ENCODE measurements around the gene ANXA11. TPM values are rescaled to one million over a fixed set of nuclear protein-coding genes. Genes with fewer than 3 reads are reported as not detected.

ANXA11 gene
- total and polyA plus RNA-seq, 2 of the 8 experiments (the other 6 are each of a cell fraction or from before 2014, with no cell fraction given): 40.5 to 84.9 TPM

- H3K36me3 ChIP-seq (ENCODE audit: control insufficient read depth in 2 of 4, insufficient read depth in 4 of 4, low read length in 3 of 4): no peaks in the 10 kb centered on the region
- no peak overlapping the region for H2BK20ac ChIP-seq (ENCODE audit: low read length)
- H3K9me3 ChIP-seq (ENCODE audit: insufficient read depth in 2 of 2, low read depth in 1 of 2, low read length in 1 of 2): no peaks in the 10 kb centered on the region
- H3K18ac ChIP-seq (ENCODE audit: extremely low read depth, low read length): no peak overlapping the region
- ChIA-PET CTCF (ENCODE audit: partially characterized antibody) (interaction anchor here (1.1 to 2.9 kb wide), 7 partner anchors 9 to 52 kb away, joined by 3 to 19 read pairs (median 4); no protein-coding TSS in a partner anchor), POLR2A (ENCODE audit: partially characterized antibody) (interaction anchor here (1.3 to 1.4 kb wide), 2 partner anchors 9 to 32 kb away, joined by 3 read pairs; no protein-coding TSS in a partner anchor)
- H3K9ac ChIP-seq (replicated peaks in 1 of 4; ENCODE audit: extremely low read depth in 1 of 4, low read depth in 3 of 4, low read length in 3 of 4): no peak overlapping the region
- H4K20me1 ChIP-seq (replicated peaks in 1 of 2; ENCODE audit: control insufficient read depth in 1 of 2, insufficient read depth in 2 of 2, low read length in 2 of 2): peaks cover 2% of the 10 kb centered on the region in 2 experiments
- no peaks in the 10 kb centered on the region for H3K79me2 ChIP-seq (ENCODE audit: control insufficient read depth in 1 of 2, insufficient read depth in 2 of 2, low read length in 2 of 2)
- H3K27me3 ChIP-seq (replicated peaks in 1 of 4; ENCODE audit: control insufficient read depth in 3 of 4, extremely low read depth in 1 of 4, insufficient read depth in 3 of 4, low read length in 3 of 4): no peaks in the 10 kb centered on the region
- DNase-seq (ENCODE audit: low read depth in 1 of 2, low spot score in 2 of 2): no peak
- no peak overlapping the region for H2AFZ ChIP-seq (ENCODE audit: low read length)
- H3K56ac ChIP-seq (replicated peaks; ENCODE audit: insufficient read length, low read depth, low read length): no peak overlapping the region
- no peak overlapping the region for H3K4me2 ChIP-seq (ENCODE audit: insufficient read depth in 1 of 2, low read depth in 2 of 2, low read length in 2 of 2)
- H3K27ac ChIP-seq (ENCODE audit: low read depth, low read length): no peak overlapping the region
- peaks cover 4 to 16% (median 9%) of the 10 kb centered on the region in 4 experiments for H3K4me1 ChIP-seq (replicated peaks in 1 of 4; ENCODE audit: control insufficient read depth in 3 of 4, insufficient read depth in 4 of 4, low read length in 3 of 4)
- no peak overlapping the region for H2AK5ac ChIP-seq (ENCODE audit: low read depth, low read length)
- FAIRE-seq: no peak
- no peak overlapping the region for H3K4ac ChIP-seq (replicated peaks; ENCODE audit: insufficient read length, low read depth, low read length)
- no peak overlapping the region for H3K23ac ChIP-seq (ENCODE audit: insufficient read length)
- H4K91ac ChIP-seq (replicated peaks; ENCODE audit: insufficient read length, low read length): no peak overlapping the region
- H4K5ac ChIP-seq (ENCODE audit: insufficient read length, low read depth, low read length): no peak overlapping the region
- no peaks in the 10 kb centered on the region for H3K23me2 ChIP-seq (ENCODE audit: low read depth, low read length)
- no peak overlapping the region for H2BK12ac ChIP-seq (ENCODE audit: low read depth, low read length)
- H2BK120ac ChIP-seq (replicated peaks; ENCODE audit: low read depth, low read length): no peak overlapping the region
- no peak for TF ChIP-seq SIX5 (IDR thresholded peaks at IDR 0.05; ENCODE audit: low read depth, low read length)
- no peak for TF ChIP-seq TAF1 (IDR thresholded peaks at IDR 0.05; ENCODE audit: low read depth, low read length)
- no peak for TF ChIP-seq SUZ12 (IDR thresholded peaks at IDR 0.05; ENCODE audit: low read length)
- TF ChIP-seq RFX5 (IDR thresholded peaks at IDR 0.05; ENCODE audit: borderline replicate concordance, low read depth, low read length): no peak
- no peak for TF ChIP-seq EP300 (IDR thresholded peaks at IDR 0.05; ENCODE audit: borderline replicate concordance in 1 of 2, low read depth in 2 of 2, low read length in 2 of 2)
- TF ChIP-seq SP4 (IDR thresholded peaks at IDR 0.05; ENCODE audit: low read length): no peak
- no peak for TF ChIP-seq USF2 (IDR thresholded peaks at IDR 0.05; ENCODE audit: low read length)
- TF ChIP-seq, protein P1, sequence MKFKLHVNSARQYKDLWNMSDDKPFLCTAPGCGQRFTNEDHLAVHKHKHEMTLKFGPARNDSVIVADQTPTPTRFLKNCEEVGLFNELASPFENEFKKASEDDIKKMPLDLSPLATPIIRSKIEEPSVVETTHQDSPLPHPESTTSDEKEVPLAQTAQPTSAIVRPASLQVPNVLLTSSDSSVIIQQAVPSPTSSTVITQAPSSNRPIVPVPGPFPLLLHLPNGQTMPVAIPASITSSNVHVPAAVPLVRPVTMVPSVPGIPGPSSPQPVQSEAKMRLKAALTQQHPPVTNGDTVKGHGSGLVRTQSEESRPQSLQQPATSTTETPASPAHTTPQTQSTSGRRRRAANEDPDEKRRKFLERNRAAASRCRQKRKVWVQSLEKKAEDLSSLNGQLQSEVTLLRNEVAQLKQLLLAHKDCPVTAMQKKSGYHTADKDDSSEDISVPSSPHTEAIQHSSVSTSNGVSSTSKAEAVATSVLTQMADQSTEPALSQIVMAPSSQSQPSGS (IDR thresholded peaks at IDR 0.05; ENCODE audit: low read length): no peak
- H2BK15ac ChIP-seq (ENCODE audit: low read length): no peak overlapping the region
- H3K79me1 ChIP-seq (ENCODE audit: low read depth, low read length): peaks cover 4% of the 10 kb centered on the region
- H3K14ac ChIP-seq (ENCODE audit: insufficient read length): no peak overlapping the region
- 89% methylated on average over 10 of the region's 10 CpGs; no CpG with 5 or more reads in 1 of the 2 experiments for WGBS, 2 experiments (ENCODE audit: extremely low coverage in 1 of 2, insufficient coverage in 1 of 2, insufficient read length in 1 of 2, insufficient replicate concordance in 2 of 2, low coverage in 1 of 2, low lambda C conversion rate in 2 of 2, missing lambda C conversion rate in 1 of 2)
- no peak overlapping the region for H2BK5ac ChIP-seq (ENCODE audit: low read depth, low read length)
- H4K8ac ChIP-seq (ENCODE audit: extremely low read depth, insufficient read depth, low read length): no peak overlapping the region
- H3K4me3 ChIP-seq (ENCODE audit: extremely low read depth in 1 of 4, insufficient read depth in 2 of 4, low read depth in 3 of 4, low read length in 4 of 4): no peak overlapping the region
These were observed 34.7 kb downstream of the ANXA11 start for GRCh38 chr10:80170641-80171040.
